ENCODE measurements around the gene CD40LG.

GRCh38 chrX:136671006-136671610 is 23.1 kb downstream of the CD40LG start:
- no peak for TF ChIP-seq CTCF (IDR thresholded peaks at IDR 0.05; ENCODE audit: borderline replicate concordance, extremely low read depth, low read length, poor library complexity, severe bottlenecking)
- no peak for TF ChIP-seq EZH2 (IDR thresholded peaks at IDR 0.05; ENCODE audit: borderline replicate concordance, low read depth, low read length, severe bottlenecking)

All from DND-41 (cell line).